Prostate gland (tissue), 2 donors: ENCODE data around the gene GFPT2.

Experiments used
- CTCF ChIP-seq, 4 experiments: fragments of 200-600 bp in 2 of 4; fragments of 450-650 bp in 2 of 4; sonication (generic) in 2 of 4; IDR thresholded peaks; 1 replicate in 3 of 4; 2 replicates in 1 of 4; pipeline ENCODE4 v1.5.1; 2016 to 2019; ENCODE audit warnings: antibody characterized with exemption in 4 of 4, mild to moderate bottlenecking in 2 of 4, moderate library complexity in 2 of 4
- POLR2A ChIP-seq: fragments of 450-650 bp; IDR thresholded peaks from one replicate; pipeline ENCODE4 v1.6.1; 2016; ENCODE audit warnings: antibody characterized with exemption, mild to moderate bottlenecking
- POLR2AphosphoS5 ChIP-seq: sonication (generic); formaldehyde crosslinking; IDR thresholded peaks from one replicate; pipeline ENCODE4 v1.6.1; 2017; ENCODE audit warnings: antibody characterized with exemption

- no peak for TF ChIP-seq POLR2AphosphoS5
- TF ChIP-seq CTCF (IDR thresholded peaks at IDR 0.05) = no peak
- TF ChIP-seq POLR2A = no peak
Observed at GRCh38 chr5:180326989-180327565, 26.1 kb downstream of the GFPT2 start.
